HG03571 (cell line): ENCODE results near the gene CA5A.
"Not testable (repeated sequence)": the region's sequence is repeated elsewhere in the genome, so short reads cannot be mapped to it uniquely, and the experiment has no call there.

Source experiments
- ATAC-seq: cut with Tn5 transposase; IDR thresholded peaks from one replicate; pipeline ENCODE4 v1.9.1; 2021; ENCODE audit not compliant: unreplicated experiment

CA5A gene

GRCh38 chr16:87926246-87927194 lies 9.8 kb downstream of the CA5A start:
- no peak for ATAC-seq

GRCh38 chr16:87924811-87925670 lies 11.3 kb downstream of the CA5A start:
- no peak for ATAC-seq

- no peak for ATAC-seq
Measured at GRCh38 chr16:87924041-87924810, 12.1 kb downstream of the CA5A start.

DNA sequence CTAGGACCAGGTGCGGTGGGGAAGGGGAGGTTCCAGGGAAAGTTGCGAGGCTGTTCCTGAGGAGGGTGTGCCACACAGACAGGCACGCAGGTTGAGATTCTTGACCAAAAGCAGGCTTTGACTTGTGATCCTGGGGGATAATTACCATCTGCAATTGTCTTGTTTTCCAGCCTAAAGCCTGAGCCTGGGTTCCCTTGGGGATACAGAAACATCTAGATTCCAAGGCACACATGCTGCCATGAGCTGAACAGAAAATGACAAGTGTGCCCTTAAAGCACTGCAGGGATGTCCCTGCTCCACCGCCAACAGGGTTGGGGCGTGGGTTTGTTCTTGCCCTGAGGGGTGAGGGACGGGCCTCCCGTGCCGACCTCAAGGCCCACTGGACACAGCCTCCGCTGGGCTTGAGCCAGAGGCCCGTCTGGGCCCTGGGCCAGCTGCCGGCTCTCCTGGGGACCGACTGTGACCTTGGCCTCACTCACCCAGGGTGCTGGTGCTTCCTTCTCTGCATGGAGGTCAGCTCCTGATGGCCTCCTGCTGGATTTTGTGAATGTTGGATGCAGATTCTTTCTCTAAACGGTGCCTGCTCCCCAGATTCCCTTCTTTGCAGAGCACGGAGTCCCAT lies 14.0 kb downstream of the CA5A start:
- no peak for ATAC-seq

DNA sequence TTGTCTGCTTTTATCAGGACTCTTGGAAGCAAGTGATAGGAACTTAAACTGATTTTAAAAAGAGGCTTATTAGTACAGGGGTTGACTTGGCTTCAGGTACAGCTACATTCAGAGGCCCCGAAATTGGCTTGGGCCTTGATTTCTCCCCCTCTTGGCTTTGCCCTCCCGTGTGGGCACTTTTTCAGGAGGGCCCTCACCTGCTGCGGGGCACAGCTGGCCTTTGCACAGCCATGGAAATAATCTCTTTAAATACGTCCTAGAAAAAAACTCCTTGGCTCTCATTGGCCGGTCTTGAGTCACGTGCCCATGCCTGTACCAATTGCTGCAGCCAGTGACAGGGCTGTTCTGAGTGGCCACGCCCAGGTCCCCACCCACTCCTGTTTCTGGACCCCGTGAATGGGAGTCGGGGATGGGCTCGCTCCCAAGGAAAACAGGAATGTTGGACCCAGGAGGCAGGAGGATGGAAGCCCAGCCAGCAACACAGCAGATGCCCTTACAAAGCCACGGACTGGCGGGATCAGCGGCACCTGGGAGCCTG lies 15.0 kb downstream of the CA5A start:
- ATAC-seq = no peak

DNA sequence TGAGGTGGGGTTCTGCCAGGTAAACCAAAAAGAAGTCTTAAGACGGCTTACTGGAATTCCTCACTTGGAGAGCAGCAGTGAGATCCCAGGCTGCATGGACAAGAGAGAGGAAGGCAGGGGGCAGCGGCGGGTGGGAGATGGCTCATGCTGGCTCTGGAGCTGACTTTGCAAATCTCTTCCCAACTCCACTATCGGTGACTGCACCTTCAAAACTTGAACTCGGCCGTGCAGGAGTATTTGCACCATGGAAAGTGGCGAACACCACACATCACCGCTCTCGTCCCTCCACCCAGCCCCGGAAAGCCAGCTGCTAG lies 16.7 kb downstream of the CA5A start:
- ATAC-seq = no peak

DNA sequence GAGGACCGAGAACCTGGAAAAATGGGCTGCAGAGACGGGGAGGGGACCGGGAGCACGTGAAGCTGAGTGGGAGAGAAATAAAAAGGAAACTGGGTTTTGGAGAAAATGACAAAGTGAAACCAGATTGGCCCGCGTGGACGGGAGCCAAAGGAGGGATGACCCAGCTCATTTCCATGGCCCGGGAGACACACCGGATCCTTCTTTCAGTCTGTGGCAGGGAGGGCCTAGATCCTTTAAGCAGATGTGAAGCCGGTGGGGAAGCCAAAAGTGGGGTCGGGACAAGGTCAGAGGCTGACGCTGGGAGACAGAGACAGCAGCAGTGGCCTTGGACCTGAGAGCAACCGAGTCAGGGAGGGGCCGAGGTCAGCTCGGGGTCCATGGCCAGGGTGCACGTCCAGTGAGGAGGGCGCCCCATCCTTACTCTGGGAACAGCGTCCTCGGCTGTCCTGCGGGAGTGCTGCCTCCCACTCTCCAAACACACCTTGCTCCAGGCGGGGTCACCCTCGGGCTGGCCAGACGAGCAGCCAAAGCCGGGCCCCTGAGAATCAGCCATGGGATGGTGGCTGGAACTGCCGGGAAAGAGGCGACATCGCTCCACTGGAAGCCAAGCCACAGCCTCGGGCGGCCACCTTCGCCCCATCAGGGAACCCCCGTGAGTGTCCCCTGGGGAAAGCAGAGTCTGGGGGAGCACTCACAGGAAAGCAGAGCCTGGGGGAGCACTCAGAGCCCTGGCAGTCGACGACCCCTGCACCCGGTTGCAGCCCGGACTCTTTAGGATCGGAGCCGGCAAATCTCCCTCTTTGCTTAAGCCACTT lies 17.3 kb downstream of the CA5A start:
- ATAC-seq = no peak

GRCh38 chr16:87918338-87918737 lies 18.0 kb downstream of the CA5A start:
- ATAC-seq = no peak

GRCh38 chr16:87917503-87917902 lies 18.8 kb downstream of the CA5A start:
- ATAC-seq = no peak

GRCh38 chr16:87914812-87915211 lies 21.5 kb downstream of the CA5A start:
- no peak for ATAC-seq

GRCh38 chr16:87914021-87914725 lies 22.2 kb downstream of the CA5A start:
- not testable (repeated sequence) for ATAC-seq

GRCh38 chr16:87912691-87913090 lies 23.6 kb downstream of the CA5A start:
- ATAC-seq = not testable (repeated sequence)

DNA sequence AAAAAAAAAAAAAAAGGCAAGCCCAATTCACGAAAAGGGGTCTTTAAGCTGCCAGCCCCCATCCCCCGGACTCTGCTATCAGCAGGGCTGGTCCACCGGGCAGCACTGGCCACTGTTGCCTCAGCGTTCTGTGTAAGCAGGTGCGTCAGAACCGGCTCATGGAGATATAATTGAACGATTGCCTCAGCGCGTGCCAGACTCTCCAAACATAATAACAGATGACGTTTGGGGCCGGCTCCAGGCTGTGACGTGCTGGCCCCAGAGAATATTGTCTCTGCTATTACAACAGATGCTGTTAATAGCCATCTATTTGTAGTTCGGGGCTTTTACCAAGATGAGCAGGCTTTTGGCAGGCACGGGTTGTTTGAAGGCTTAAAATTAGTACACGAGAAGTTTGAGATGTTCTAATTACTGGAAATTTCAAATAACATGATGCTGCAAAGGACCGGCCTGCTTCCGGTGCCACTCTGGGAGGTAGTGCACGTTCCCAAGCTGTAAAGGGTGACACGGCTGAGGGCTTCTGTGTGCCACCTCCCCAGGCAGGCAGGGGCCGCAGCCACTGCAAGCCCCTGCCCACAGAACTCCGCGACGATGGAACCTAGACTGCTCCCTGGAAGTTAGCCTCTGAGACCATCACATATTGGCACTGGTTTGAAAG lies 25.1 kb downstream of the CA5A start:
- not testable (repeated sequence) for ATAC-seq

DNA sequence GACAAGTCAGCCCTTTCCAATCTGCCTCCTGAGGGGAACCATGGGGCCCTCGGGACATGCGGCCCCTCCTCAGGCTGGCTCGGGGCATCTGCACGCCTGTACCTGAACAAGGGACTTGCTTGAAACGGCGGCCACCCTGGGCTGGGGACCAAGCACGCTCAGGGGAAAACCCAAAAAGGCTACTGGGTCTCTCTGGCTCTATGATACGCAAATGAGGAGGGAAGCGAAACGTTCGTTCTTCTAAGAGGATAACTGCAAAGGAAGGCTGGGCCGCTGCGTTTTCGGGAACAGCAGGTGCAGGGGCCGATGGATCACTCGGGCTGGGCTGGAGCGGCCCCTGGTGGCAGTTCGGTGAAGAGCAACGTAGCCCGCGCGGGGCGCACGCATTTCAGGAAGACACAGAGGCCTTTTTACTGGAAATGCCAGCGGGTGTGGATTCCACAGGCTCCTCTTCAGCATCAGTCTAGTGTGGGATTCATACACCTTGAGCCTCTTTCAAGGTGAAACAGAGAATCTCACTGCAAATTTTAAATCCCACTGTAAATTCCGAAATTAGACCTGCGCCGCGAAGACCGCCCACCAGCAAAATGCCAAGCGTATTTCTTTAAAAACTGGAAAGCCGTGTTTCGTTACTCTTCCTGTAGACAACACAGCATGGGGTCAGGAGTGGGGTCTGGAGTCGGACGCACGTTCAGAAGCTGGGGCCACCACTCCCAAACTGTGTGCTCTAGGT lies 27.0 kb downstream of the CA5A start:
- ATAC-seq = not testable (repeated sequence)

- not testable (repeated sequence) for ATAC-seq
Measured at GRCh38 chr16:87908101-87908500, 28.2 kb downstream of the CA5A start.

- ATAC-seq = not testable (repeated sequence)
Measured at GRCh38 chr16:87905521-87905920, 30.8 kb downstream of the CA5A start.

DNA sequence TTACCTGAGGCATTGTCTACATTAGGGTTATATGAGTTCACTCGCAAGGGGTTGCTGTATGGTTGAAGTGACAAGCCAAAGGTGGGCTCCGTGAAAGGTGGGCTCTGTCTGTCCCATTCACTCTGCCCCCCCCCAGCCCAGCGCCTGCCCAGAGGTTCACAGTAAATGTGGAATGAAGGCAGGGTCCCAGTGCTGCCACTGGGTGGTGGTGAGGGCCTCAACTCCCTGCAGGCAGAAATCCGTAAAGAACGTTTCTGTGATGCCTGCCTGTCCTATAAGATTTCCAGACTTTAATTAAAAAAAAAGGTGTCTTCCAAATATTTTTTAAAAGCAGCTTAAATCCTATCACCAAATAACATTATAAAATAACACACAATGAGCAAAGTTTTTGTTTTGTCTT lies 31.4 kb downstream of the CA5A start:
- ATAC-seq = not testable (repeated sequence)

DNA sequence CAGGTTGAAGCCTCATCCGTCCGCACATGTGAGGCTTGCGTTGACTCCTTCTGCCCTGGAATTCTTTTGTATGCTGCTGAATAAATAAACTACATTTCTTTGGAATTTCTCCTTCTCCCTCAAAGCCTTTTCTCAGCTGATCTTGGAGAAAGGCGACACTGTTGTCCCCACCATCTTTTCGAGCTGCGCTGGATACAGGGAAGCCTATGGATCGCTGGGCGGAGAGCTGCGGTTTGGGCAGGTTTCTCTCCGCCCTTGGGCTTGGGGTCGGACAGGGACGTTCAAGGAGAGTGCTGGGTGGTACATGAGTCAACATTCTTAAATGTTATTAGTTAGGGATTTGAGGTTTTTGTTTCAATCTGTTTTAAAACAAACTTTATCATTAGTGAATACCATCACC lies 35.8 kb downstream of the CA5A start:
- ATAC-seq = not testable (repeated sequence)
